GM19455 (cell line): ENCODE data around the gene ATP10B.

ENCODE experiments used
- ATAC-seq: cut with Tn5 transposase; IDR thresholded peaks from one replicate; pipeline ENCODE4 v1.9.1; 2021; ENCODE audit not compliant: unreplicated experiment

The ATP10B gene

DNA sequence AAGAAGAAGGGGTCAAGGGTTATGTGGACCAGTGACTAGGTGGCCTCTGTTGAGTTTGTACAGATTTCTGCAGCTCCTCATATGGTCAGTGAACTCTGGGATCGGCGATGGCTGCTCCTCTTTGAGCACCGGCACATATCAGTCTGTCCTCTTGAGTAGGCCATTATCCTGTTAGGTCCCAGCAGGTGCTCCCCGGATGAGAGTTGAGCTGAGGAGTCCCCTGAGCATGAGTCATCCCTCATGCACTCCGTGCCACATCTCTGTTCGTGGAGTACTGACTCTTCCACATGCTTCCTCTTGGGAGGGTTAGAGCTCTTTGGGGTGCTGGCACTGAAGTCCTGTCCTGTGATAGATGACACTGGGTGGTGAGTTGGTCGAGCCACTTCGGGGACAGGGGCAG lies 286.6 kb downstream of the ATP10B start:
- ATAC-seq: no peak

DNA sequence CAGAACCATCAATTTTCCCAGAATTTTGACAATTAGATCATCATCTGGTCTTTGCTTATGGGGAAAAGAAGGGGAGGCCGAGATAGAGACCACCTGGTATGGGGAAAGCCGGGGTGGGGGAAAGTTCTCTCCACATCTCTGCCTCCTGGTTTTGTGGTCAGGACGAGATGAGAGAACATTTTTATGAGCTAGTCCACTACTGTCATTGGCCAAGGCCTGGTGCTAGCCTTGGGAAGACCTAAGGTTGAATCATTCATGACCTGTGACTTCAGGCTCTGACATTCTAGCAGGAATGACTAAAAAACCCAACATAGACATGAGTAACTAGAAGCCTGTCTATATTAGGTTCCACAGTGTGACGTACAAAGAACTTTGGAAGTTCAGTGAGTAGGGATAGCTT lies 295.2 kb downstream of the ATP10B start:
- no peak for ATAC-seq

DNA sequence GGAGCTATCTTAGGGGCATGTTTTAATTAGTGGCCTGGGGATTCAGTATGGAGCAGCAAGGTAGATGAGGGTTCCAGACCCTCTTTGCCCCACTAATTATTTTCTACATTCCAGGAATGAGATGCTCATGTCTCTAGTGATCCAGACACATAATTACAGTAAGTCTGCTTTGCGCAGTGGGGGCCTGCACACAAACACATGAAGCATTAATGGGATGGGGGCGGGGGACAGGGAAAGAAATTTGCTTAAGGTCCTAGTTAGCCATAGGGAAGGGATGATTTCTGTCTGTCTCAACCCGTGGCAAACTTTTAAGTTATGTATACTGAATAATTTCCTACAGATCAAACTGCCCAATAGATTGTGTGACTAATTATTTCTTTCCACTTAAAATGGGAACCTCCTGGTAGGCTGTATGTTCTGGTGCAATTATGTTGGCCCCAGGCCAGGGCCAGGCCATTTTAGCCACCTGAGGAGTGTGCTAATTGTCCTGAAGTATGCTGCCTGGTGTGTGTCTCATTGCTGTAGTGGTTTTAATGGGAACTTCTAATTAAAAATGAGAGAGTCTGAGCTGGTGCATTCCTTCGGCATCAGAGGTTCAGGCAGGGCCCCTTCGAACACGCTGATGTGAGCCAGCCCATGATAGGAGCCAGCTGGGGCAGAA lies 295.9 kb downstream of the ATP10B start:
- ATAC-seq: no peak

DNA sequence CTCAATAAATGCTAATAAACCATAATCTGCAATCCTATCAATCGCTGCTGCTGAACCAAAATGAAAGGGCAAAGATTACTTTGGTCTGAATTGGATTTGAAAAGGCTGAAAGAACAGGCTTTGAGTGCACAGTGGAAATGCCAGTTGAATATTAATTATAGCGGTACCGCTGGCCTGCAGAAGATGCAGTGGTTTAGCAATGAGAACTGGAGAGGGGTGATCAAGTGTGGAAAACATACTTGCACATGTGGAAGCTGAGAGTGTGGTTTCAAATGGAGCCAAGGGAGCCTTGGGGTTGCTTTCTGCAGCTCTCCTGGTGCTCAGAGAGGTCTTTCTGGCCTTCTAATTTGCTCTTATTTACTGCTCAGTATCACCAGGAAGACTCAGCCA lies 296.4 kb downstream of the ATP10B start:
- ATAC-seq: no peak

DNA sequence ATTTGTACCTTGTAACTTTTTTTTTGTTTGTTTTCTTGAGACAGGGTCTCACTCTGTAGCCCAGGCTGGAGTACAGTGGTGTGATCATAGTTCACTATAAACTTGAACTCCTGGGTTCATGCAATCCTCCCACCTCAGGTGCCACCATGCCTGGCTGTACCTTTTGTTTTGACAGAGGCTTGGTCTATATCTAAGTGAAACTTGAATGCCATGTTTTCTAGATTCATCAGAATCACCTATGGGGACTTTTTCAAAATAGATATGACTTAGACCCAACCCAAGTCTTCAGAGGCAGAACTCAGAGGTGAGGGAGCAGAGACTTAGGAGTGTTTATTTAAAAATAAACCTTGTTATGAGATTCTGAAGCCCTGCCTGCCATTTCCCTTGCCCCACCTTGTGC lies 301.9 kb downstream of the ATP10B start:
- ATAC-seq: no peak

DNA sequence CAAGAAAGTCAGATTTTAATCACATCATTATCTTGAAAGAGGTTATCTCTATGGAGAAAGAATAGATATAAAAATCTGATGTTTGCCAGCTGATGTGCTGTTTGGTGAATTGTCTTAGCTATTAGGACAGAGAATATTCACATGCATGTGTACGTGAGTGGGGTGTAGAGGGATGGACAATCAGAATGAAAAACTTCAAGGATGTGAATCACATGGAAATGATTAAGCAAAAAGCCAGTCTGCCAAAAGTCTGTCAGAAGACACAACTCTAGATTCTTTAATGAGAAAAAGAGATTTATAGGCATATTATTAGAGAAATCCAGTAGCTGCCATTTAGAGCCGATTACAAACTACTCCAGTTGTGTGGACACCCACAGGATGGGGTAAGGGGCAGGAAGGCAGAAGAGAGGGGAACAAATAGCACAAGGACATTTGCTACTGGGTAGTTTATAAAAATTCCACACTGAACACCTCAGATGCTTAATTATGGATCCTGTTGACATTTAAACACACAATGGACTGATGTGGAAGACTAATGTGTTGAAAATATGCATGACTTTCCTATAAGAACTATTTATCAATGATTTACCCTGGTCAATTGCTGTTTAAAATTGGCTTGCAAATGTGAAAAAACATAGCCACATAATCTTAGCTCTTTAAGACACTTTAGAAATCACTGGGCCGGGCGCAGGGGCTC lies 302.9 kb downstream of the ATP10B start:
- no peak for ATAC-seq

DNA sequence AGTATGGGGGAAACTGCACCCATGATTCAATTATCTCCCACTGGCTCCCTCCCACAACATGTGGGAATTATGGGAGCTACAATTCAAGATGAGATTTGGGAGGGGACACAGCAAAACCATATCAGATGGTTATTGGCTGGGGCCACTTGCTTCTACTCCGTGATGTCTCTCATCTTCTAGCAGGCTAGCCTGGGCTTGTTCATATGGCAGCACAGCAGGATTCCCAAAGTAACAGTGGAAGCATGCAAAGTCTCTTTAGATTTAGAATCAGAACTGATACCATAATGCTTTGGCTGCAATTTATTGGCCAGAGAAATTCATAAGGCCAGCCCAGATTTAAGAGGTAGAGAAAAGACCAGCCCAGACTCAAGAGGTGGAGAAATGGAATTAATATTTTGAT lies 304.1 kb downstream of the ATP10B start:
- no peak for ATAC-seq

DNA sequence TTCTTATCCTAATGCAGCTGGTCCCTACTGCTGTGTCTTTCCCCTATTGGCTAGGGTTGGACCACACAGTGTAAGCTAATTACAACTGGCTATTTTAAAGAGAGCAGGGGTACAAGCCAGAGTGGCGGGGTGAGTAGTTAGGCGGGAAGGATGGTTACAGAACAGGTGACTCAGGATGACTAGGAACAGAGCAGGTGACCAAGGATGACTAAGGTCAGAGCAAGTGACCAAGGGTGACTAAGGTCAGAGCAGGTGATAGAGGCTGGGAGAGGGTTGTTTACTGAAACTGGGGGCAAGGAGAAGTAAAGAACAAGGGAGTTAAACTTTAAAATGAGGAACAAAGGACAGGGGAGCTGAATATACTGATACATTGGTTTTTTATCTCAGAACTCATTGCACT lies 304.9 kb downstream of the ATP10B start:
- no peak for ATAC-seq

DNA sequence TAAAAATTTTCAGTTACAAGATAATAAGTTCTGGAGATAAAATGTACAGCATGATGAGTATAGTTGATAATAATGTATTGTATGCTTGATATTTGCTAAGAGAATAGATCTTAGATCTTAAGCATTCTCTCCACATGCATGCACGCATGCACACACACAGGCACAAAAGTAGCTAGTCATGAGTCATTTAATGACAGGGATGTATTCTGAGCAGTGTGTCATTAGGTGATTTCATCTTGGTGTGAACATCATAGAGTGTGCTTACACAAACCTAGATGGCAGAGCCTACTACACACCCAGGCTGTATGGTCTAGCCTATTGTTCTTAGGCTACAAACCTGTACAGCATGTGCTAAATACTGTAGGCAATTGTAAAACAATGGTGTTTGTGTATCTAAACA lies 306.2 kb downstream of the ATP10B start:
- ATAC-seq: no peak

DNA sequence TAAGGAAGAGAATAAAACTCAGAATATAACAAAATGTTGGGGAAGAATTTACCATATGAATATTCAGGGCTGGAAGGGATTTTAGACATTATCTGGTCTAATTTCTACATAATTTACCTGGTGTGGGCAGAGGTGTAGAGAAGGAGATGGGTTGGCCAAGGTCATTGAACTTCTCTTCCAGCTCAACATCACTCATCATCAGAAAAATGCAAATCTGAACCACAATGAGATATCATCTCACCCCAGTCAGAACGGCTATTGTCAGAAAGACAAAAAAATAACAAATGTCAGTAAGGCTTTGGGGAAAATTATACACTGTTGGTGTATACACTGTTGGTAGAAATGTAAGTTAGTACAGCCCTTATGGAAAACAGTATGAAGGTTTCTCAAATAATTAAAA lies 308.6 kb downstream of the ATP10B start:
- no peak for ATAC-seq

DNA sequence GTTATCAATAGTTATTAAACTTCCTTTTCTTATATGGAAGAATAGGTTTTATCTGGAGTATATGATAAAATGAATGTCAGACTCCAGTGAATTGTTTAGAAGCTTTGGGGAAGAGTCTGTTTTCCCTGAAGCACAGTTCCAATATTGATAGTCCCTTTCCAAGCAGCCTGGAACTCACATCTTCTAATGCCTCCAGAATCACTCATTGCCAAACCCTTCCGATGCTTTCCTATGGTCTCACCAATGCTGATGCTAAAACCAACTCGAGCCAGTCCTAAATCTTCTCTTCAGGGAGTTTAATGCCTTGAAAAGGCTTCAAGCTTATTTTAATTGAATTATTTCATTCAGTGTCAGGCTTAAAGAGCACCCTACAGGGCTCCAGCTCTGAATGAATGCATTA lies 309.2 kb downstream of the ATP10B start:
- no peak for ATAC-seq

DNA sequence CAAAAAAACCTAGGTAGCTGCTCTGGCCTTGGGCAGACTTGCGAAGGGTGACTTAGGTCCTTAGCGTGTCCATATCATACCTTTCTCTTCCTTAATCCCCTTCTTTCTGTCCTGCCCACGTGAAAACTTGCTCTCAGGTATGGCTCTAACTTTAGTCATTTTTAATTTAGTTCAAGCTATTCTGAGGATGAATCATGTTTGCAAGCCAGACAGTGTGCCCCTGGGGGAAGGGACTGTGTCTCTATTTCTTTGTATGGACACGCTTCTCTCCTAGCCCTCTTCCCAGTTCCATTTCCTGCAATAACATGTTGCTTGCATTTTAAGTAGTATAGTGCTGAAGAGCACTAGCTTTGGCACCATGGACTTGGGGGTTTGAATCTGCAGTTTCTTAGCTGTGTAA lies 309.7 kb downstream of the ATP10B start:
- ATAC-seq: no peak

DNA sequence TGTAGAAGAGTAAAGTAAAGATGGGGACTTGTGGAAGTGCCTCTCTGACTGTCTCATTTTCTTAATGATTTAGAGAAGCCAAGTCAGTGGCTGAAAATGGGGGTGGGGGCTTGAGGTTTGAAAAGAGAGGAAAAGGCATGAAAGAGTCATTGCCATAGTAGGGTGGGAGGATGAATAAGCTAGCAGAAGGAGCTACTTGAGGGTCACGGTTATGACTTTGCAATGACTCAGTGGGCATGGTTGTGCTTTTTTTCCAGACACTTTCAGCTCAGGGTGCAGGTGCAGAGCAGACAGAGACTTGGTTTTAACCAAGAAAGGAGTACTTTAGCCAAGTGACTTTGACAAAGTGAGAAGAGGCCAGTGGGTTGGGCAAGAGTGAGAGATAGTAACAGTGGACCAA lies 312.6 kb downstream of the ATP10B start:
- ATAC-seq: no peak

DNA sequence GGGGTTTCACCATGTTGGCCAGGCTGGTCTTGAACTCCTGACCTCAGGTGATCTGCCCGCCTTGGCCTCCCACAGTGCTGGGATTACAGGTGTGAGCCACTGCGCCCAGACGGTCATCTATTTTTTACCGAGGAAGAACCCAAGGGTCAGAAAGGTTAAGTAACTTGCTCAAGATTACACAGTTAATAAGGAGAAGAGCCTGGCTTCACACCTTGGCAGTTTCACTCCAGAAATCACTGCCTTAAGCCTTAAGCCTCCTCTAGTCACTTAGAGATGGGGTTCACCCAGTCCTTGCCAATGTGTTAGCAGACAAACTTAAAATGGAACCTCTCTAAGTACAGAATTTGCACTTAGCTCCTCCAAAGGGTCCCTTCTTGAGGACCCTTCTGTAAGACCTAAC lies 314.1 kb downstream of the ATP10B start:
- no peak for ATAC-seq

DNA sequence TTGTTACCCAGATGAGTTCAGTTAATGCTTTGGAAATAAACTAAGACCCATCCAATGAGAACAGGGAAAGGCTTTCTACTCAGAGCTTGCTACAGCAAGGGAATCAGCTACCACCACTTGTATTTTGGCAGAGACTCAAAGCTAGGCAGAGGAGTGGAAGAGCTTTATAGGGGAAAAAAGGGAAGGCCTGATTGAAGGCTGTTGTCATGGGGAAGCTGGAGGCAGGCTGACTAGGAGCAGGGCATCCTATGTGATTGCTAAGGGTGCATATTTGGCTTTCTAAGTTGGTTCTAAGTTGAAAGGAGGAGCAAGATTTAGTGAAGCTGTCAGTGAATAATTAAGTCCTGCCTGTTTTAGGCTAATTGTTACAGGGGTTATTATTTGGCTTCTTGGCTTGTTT lies 314.9 kb downstream of the ATP10B start:
- no peak for ATAC-seq

DNA sequence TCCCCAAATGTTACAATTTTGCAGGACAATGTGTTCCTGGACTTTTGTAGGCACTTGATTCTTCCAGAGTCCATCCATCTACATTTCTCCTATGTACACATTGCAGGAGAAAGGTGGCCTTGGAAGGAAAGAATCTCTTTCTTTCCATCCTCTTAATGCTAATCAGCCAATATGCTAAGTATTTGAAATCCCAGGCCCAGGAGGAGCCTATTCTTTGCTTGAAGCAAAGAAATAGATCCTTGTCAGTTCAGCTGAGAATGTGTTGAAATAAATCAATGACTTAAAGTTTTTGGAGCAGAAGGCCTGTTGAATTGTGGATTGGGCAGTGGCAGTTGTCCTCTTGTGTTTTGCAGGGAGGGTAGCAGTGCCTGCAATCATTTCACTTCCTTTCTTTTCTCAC lies 317.1 kb downstream of the ATP10B start:
- no peak for ATAC-seq

DNA sequence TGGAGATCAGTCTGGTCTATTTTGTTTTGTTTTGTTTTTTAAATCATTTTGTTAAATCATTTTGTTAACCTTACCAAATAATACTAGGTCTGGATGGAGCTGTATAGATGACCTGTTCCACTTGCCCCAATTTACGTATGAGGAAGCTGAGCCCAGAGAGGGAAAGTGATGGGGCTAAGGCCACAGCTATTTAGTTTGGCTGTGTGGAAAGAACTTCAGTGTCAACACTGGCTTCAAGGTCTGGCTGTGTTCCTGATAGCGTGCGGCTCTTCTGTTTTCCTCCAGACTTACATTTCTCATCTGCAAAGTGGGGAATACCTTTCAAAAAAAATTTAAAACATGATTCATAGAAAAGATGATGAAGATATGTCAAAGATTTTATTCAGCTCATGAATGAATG lies 317.9 kb downstream of the ATP10B start:
- no peak for ATAC-seq

DNA sequence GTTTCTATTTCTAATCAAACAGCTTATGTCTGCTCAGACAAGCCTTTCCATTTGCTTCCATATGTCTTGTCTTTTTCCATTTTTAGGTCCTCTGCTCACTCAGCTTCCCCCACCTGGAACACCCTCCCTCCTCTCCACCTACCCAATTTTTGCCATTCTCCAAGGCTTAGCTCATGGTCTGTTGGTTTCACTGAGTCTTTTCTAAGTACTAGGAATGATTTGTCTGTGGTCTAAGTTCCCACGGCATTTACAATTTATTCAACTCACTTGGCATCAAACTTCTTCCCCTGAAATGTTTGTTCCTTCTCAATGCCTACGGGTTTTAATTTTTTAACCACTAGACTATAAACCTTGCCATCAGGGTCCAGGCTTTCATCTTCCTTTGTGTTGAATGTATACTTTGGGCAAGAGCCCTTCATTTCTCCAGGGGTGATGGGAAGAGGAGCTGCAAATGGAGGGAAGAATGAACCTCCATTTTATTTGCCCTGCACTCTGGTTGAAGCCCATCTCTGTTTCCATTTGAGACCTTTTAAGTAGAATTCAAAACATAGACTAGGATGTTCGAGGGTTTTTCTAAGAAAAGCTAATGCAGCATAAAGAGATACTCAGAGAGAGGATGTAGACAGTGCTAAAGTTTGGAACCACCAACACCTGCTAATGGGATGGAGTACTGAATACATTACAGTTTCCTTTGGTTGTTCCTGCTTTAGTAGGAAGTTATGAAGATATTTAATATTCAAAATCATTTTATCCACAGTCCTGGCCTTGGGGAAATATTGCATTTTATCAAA lies 326.3 kb downstream of the ATP10B start:
- ATAC-seq: no peak

DNA sequence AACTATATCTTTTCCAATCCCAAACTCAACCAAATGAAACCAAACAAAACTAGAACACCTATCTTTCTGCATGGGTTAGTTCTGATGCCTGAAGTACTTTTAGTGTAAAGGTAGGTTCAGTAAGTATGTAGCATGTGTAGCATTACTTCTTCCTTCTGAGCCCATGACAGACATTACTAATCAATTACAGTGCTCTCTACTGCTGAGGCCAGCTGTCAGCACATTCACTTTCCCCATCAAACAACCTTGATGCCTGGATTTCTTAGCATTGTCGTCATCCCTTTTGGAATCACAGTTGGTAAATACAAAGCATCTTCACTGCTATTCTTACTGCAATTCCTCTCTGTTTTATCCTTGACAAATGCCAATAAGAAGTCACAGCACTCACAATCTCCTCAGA lies 327.2 kb downstream of the ATP10B start:
- no peak for ATAC-seq

DNA sequence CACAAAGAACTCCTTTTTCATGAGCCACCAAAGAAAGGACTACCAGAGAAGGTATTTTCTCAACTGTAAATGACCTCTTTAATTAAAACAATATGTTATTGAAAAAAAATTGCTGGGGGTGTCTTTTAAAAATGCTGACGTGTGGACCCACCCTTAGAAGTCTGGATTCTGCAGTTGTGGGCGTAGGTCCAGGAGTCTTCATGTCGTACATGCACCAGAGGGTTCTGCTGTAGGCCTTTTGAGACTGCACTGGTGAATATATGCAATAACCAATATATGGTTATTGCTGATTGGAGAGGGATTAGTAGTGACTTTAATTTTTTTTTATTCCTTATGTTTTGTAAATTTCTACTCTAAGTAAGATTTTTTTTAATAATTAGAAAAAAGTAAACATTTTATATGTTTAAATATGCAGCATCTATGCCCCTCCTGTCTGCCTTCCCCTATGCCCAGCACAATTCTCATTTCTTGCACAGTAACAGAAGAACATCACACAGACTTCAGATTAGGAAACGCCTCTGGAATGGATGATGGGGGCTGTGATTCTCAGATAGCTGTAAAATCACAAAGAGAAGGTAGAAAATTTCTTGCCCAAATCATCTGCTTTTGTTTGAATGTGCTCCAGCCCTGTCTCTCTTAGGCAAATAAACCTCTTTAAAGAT lies 328.4 kb downstream of the ATP10B start:
- ATAC-seq: no peak

DNA sequence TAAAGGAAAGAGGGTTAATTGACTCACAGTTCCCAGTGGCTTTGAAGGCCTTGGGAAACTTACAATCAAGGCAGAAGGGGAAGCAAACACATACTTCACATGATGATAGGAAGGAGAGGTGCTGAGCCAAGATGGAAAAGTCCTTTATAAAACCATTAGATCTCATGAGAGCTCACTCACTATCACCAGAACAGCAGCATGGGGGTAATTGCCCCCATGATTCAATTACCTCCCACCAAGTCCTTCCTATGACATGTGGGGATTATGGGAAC lies 330.7 kb downstream of the ATP10B start:
- ATAC-seq: no peak
